Progenitor cell of endocrine pancreas (in vitro differentiated cells): ENCODE data around the gene LRFN5. TPM values are rescaled to one million over a fixed set of nuclear protein-coding genes. Genes with fewer than 3 reads are reported as not detected.

ENCODE experiments used
- DNase-seq: peaks from one replicate; pipeline ENCODE4 v3.0.0; 2021; ENCODE audit warnings: low spot score; ENCODE audit not compliant: unreplicated experiment
- H3K27ac Mint-ChIP-seq: 2 replicates; pipeline ENCODE4 v1.8.0; 2021; ENCODE audit warnings: mild to moderate bottlenecking, moderate library complexity, mixed read lengths
- H3K27me3 Mint-ChIP-seq: 2 replicates; pipeline ENCODE4 v1.8.0; 2021; ENCODE audit warnings: mixed read lengths
- H3K36me3 Mint-ChIP-seq: 2 replicates; pipeline ENCODE4 v1.8.0; 2022; ENCODE audit warnings: mixed read lengths; ENCODE audit not compliant: insufficient read depth
- H3K4me1 Mint-ChIP-seq: 2 replicates; pipeline ENCODE4 v1.8.0; 2021; ENCODE audit warnings: low read depth, mixed read lengths
- H3K4me3 Mint-ChIP-seq: 2 replicates; pipeline ENCODE4 v1.8.0; 2021; ENCODE audit warnings: low read depth, mild to moderate bottlenecking, moderate library complexity, mixed read lengths
- H3K9me3 Mint-ChIP-seq: 2 replicates; pipeline ENCODE4 v1.8.0; 2021; ENCODE audit warnings: low read depth, mixed read lengths
- CTCF ChIP-seq: fragments of 200-600 bp; sonication (generic); IDR thresholded peaks from one replicate; pipeline ENCODE4 v1.5.0; 2021; ENCODE audit warnings: antibody characterized with exemption, mild to moderate bottlenecking; ENCODE audit not compliant: unreplicated experiment
- total RNA-seq: library from RNA; stranded (reverse); gene quantifications from 2 replicates; pipeline ENCODE4 v1.2.1, GENCODE V29; 2021

Gene LRFN5
- total RNA-seq, 1 donor from 2014 or later, result 0.46 TPM

GRCh38 chr14:41810362-41810761 is 203.7 kb downstream of the LRFN5 start:
- peaks cover 2% of the 10 kb centered on the region for H3K4me1 Mint-ChIP-seq
- no peak overlapping the region for H3K4me3 Mint-ChIP-seq
- DNase-seq, result no peak
- no peaks in the 10 kb centered on the region for H3K36me3 Mint-ChIP-seq
- no peaks in the 10 kb centered on the region for H3K27me3 Mint-ChIP-seq
- TF ChIP-seq CTCF, result no peak
- no peak overlapping the region for H3K27ac Mint-ChIP-seq
- no peaks in the 10 kb centered on the region for H3K9me3 Mint-ChIP-seq

- Mint-ChIP-seq H3K27ac (no peak overlapping the region), H3K36me3 (no peaks in the 10 kb centered on the region), H3K4me3 (no peak overlapping the region), H3K9me3 (no peaks in the 10 kb centered on the region), H3K4me1 (peaks cover 2% of the 10 kb centered on the region), H3K27me3 (no peaks in the 10 kb centered on the region)
- no peak for TF ChIP-seq CTCF
- DNase-seq, result no peak
Measured at GRCh38 chr14:41817626-41818025, 210.9 kb downstream of the LRFN5 start.

- H3K36me3 Mint-ChIP-seq, result no peaks in the 10 kb centered on the region
- no peaks in the 10 kb centered on the region for H3K27me3 Mint-ChIP-seq
- H3K9me3 Mint-ChIP-seq, result peaks cover 4% of the 10 kb centered on the region
- no peak for DNase-seq
- H3K4me3 Mint-ChIP-seq, result no peak overlapping the region
- H3K4me1 Mint-ChIP-seq, result peaks cover 7% of the 10 kb centered on the region
- peak; percentile 21 for TF ChIP-seq CTCF
- H3K27ac Mint-ChIP-seq, result no peak overlapping the region
Measured at GRCh38 chr14:41824441-41824840, 217.8 kb downstream of the LRFN5 start.

GRCh38 chr14:41825622-41826021 is 218.9 kb downstream of the LRFN5 start:
- H3K36me3 Mint-ChIP-seq, result no peaks in the 10 kb centered on the region
- H3K27me3 Mint-ChIP-seq, result no peaks in the 10 kb centered on the region
- no peak overlapping the region for H3K4me3 Mint-ChIP-seq
- peaks cover 4% of the 10 kb centered on the region for H3K9me3 Mint-ChIP-seq
- no peak for DNase-seq
- H3K4me1 Mint-ChIP-seq, result peaks cover 7% of the 10 kb centered on the region
- TF ChIP-seq CTCF, result no peak
- no peak overlapping the region for H3K27ac Mint-ChIP-seq

- TF ChIP-seq CTCF, result no peak
- no peak overlapping the region for H3K4me3 Mint-ChIP-seq
Measured at GRCh38 chr14:41830714-41831406, 224.2 kb downstream of the LRFN5 start.

More at GRCh38 chr14:41830714-41831406, 224.2 kb downstream of the LRFN5 start:
- Mint-ChIP-seq H3K4me1 (peaks cover 7% of the 10 kb centered on the region), H3K27ac (no peak overlapping the region), H3K9me3 (no peaks in the 10 kb centered on the region), H3K36me3 (no peaks in the 10 kb centered on the region), H3K27me3 (no peaks in the 10 kb centered on the region)
- no peak for DNase-seq
